IPS-11a (cell line): ENCODE data around the gene C4orf51.
"Not testable (repeated sequence)": the region's sequence is repeated elsewhere in the genome, so short reads cannot be mapped to it uniquely, and the experiment has no call there.

Experiments used
- H3K4me3 ChIP-seq: one replicate; pipeline ENCODE4 v1.5.1; 2013; ENCODE audit warnings: low read depth, low read length, control low read depth

C4orf51 gene

GRCh38 chr4:145679991-145680455 is at the start of gene C4orf51:
Gene C4orf51, plus strand, starts transcription at chr4:145680146. Its CDS starts 58 bp downstream, at chr4:145680204.
- no peak within 1 kb of the TSS for H3K4me3 ChIP-seq

GRCh38 chr4:145635117-145635516 is 44.8 kb upstream of the C4orf51 start:
- H3K4me3 ChIP-seq, result no peak overlapping the region

- H3K4me3 ChIP-seq, result no peak overlapping the region
These were observed 44.3 kb upstream of the C4orf51 start for GRCh38 chr4:145635630-145636029.

GRCh38 chr4:145639186-145639698 is 40.7 kb upstream of the C4orf51 start:
- no peak overlapping the region for H3K4me3 ChIP-seq

GRCh38 chr4:145640236-145640635 is 39.7 kb upstream of the C4orf51 start:
- H3K4me3 ChIP-seq, result not testable (repeated sequence)

- no peak overlapping the region for H3K4me3 ChIP-seq
These were observed 36.7 kb upstream of the C4orf51 start for GRCh38 chr4:145643295-145643694.

- H3K4me3 ChIP-seq, result no peak overlapping the region
These were observed 35.2 kb upstream of the C4orf51 start for GRCh38 chr4:145644699-145645098.

- H3K4me3 ChIP-seq, result no peak overlapping the region
These were observed 23.8 kb upstream of the C4orf51 start for GRCh38 chr4:145656156-145656555.

- no peak overlapping the region for H3K4me3 ChIP-seq
These were observed 19.9 kb upstream of the C4orf51 start for GRCh38 chr4:145660064-145660463.

- H3K4me3 ChIP-seq, result no peak overlapping the region
These were observed 16.8 kb upstream of the C4orf51 start for GRCh38 chr4:145663194-145663593.

GRCh38 chr4:145665773-145666172 is 14.2 kb upstream of the C4orf51 start:
- H3K4me3 ChIP-seq, result no peak overlapping the region

- H3K4me3 ChIP-seq, result no peak overlapping the region
These were observed 9.5 kb upstream of the C4orf51 start for GRCh38 chr4:145670422-145670821.

- H3K4me3 ChIP-seq, result no peak overlapping the region
These were observed 426 bp upstream of the C4orf51 start for GRCh38 chr4:145679520-145679919.

- no peak overlapping the region for H3K4me3 ChIP-seq
These were observed 956 bp downstream of the C4orf51 start for GRCh38 chr4:145680902-145681301.

GRCh38 chr4:145681518-145681917 is 1.6 kb downstream of the C4orf51 start:
- H3K4me3 ChIP-seq, result no peak overlapping the region

GRCh38 chr4:145681956-145682355 is 2.0 kb downstream of the C4orf51 start:
- H3K4me3 ChIP-seq, result no peak overlapping the region

- H3K4me3 ChIP-seq, result no peak overlapping the region
These were observed 7.0 kb downstream of the C4orf51 start for GRCh38 chr4:145686991-145687390.

- H3K4me3 ChIP-seq, result no peak overlapping the region
These were observed 10.7 kb downstream of the C4orf51 start for GRCh38 chr4:145690610-145691009.

- H3K4me3 ChIP-seq, result not testable (repeated sequence)
These were observed 11.5 kb downstream of the C4orf51 start for GRCh38 chr4:145691416-145691815.

GRCh38 chr4:145694929-145695328 is 15.0 kb downstream of the C4orf51 start:
- H3K4me3 ChIP-seq, result no peak overlapping the region

- no peak overlapping the region for H3K4me3 ChIP-seq
These were observed 17.4 kb downstream of the C4orf51 start for GRCh38 chr4:145697332-145697731.

GRCh38 chr4:145698507-145698906 is 18.6 kb downstream of the C4orf51 start:
- H3K4me3 ChIP-seq, result no peak overlapping the region

GRCh38 chr4:145703850-145704497 is 24.0 kb downstream of the C4orf51 start:
- H3K4me3 ChIP-seq, result peak overlapping the region; percentile 30
